ENCODE data around the gene NRG3. TPM values are rescaled to one million over a fixed set of nuclear protein-coding genes. Genes with fewer than 3 reads are reported as not detected.

Gene NRG3
- total RNA-seq, 2 donors from 2014 or later: not detected

GRCh38 chr10:82267960-82268359, 393.0 kb downstream of the NRG3 start:
- H3K4me3 Mint-ChIP-seq: no peak overlapping the region
- H3K27ac Mint-ChIP-seq: no peak overlapping the region
- DNase-seq: no peak
- no peaks in the 10 kb centered on the region for H3K9me3 ChIP-seq (ENCODE audit: control insufficient read depth, low read length, poor library complexity, severe bottlenecking)
- no peaks in the 10 kb centered on the region for H3K27me3 Mint-ChIP-seq
- H3K36me3 Mint-ChIP-seq (ENCODE audit: low read depth): no peaks in the 10 kb centered on the region
- no peaks in the 10 kb centered on the region for H3K4me1 Mint-ChIP-seq
- ATAC-seq: no peak

GRCh38 chr10:82277591-82277990, 402.6 kb downstream of the NRG3 start:
- H3K4me3 Mint-ChIP-seq: no peak overlapping the region
- H3K4me1 Mint-ChIP-seq: no peaks in the 10 kb centered on the region
- H3K9me3 ChIP-seq (ENCODE audit: control insufficient read depth, low read length, poor library complexity, severe bottlenecking): no peaks in the 10 kb centered on the region
- ATAC-seq (no peak), DNase-seq (no peak)
- H3K36me3 Mint-ChIP-seq (ENCODE audit: low read depth): no peaks in the 10 kb centered on the region
- no peaks in the 10 kb centered on the region for H3K27me3 Mint-ChIP-seq
- no peak overlapping the region for H3K27ac Mint-ChIP-seq

DNA sequence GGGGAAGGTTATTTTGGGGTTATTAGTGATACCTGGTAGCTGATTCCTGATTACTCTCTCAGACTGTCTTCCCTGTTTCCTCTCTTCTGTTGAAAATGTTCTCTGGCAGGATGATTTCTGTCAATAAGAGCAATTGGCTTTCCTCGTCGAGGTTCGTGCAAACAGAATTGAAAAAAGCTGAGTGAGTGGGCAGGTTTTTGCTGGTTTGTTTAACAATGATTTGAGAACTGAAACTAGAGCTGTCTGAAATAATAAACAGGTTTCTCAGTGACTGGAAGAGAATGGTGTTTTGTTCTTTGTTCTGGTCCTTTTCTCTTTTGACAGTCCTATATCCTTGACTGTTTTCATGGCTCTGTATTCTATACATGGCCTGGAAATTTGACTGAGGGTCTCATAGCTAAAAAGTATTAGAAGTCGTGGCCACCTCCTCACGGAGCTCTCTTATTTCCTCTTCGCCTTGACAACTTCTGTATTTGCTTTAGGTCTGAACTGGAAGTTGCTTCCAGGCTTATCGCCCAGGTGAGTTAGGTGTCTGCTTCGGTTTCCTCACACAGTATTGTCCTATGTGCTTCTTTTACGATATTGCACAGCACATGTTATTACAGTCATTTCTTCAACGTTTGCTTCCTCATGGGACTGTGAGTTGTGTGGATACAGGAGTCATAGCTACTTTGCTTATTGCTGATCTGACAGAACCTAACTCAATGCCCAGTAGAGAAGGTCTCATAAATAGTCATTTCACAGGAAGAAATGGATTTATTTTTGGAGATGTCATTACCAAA, 403.6 kb downstream of the NRG3 start:
- no peak for ATAC-seq
- H3K9me3 ChIP-seq (ENCODE audit: control insufficient read depth, low read length, poor library complexity, severe bottlenecking): peaks cover 4% of the 10 kb centered on the region
- H3K4me3 Mint-ChIP-seq: no peak overlapping the region
- DNase-seq: no peak
- no peaks in the 10 kb centered on the region for H3K4me1 Mint-ChIP-seq
- no peak overlapping the region for H3K27ac Mint-ChIP-seq
- no peaks in the 10 kb centered on the region for H3K36me3 Mint-ChIP-seq (ENCODE audit: low read depth)
- no peaks in the 10 kb centered on the region for H3K27me3 Mint-ChIP-seq

DNA sequence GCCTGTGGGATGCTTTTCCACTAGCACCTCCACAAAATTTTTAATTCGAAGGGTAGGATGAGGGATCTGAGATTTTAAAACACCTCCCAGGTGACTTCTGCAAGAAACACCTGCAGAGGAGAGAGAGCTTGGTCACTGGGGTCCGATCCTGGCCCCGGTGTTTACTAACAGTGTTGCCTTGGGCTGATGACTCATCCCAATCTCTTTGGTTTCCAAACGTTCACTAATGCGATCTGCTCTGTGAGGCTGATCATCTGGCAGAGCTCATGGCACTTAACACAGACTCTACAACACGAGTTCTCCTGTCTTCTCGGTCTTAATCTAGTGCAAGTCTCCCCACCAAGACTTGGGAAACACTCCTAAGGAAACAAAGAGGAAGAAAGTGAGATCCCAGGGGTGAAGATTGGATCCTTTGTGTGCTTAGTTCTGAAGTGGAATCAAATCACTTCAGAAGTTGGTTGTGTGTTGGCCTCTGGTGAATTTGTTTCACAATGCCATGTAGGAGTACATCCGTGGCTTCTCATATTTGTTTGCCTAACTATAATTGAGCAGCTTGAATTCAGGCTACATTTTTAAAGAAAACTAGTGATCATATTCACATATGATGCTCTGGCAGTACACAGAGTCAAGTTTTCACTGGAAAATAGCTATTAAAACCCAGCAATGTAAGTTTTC, 407.9 kb downstream of the NRG3 start:
- no peak overlapping the region for H3K4me3 Mint-ChIP-seq
- H3K27me3 Mint-ChIP-seq: no peaks in the 10 kb centered on the region
- DNase-seq: no peak
- H3K4me1 Mint-ChIP-seq: no peaks in the 10 kb centered on the region
- no peaks in the 10 kb centered on the region for H3K36me3 Mint-ChIP-seq (ENCODE audit: low read depth)
- no peak for ATAC-seq
- peaks cover 4% of the 10 kb centered on the region for H3K9me3 ChIP-seq (ENCODE audit: control insufficient read depth, low read length, poor library complexity, severe bottlenecking)
- H3K27ac Mint-ChIP-seq: no peak overlapping the region

DNA sequence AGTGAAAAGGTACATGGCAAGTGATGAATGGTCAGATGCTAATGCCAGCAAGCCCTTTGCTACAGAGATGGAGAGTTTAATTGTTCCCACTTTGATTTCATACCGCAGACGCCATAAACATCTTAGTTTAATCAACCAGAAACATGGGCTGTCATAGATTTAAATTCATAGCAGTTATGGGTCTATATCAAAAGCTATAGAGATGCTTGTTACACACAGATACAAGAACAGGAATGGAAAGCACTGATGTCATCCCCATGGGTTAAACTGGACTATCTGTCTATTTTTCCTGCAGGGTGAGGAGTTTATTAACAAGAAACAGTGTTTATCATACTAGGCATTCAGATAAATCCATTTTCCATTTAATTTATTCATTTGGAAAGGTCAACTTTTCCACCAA, 409.2 kb downstream of the NRG3 start:
- H3K9me3 ChIP-seq (ENCODE audit: control insufficient read depth, low read length, poor library complexity, severe bottlenecking): peaks cover 4% of the 10 kb centered on the region
- Mint-ChIP-seq H3K36me3 (ENCODE audit: low read depth) (no peaks in the 10 kb centered on the region), H3K27me3 (no peaks in the 10 kb centered on the region), H3K4me3 (no peak overlapping the region), H3K4me1 (no peaks in the 10 kb centered on the region), H3K27ac (no peak overlapping the region)
- ATAC-seq: no peak
- no peak for DNase-seq

DNA sequence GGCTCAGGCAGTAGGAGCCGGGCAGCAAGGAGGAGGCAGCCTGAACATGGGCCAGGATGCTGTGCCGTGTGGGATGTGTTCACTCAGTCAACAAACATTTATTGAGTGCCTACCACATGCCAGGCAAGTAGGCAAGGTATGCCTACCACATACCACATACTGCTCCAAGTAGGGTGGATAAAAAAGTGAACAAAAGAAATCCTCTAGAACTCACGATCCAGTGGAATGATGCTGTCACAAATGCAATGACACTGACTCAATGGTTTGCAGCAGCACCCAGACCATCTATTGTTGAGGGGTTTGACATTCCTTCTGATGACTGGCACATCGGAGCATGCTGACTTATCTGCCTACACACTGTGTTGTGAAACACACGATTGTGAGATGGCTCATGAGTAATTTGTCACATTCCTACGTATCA, 413.5 kb downstream of the NRG3 start:
- DNase-seq (no peak), ATAC-seq (no peak)
- Mint-ChIP-seq H3K27me3 (no peaks in the 10 kb centered on the region), H3K4me3 (no peak overlapping the region), H3K4me1 (no peaks in the 10 kb centered on the region), H3K36me3 (ENCODE audit: low read depth) (no peaks in the 10 kb centered on the region), H3K27ac (no peak overlapping the region)
- no peaks in the 10 kb centered on the region for H3K9me3 ChIP-seq (ENCODE audit: control insufficient read depth, low read length, poor library complexity, severe bottlenecking)

GRCh38 chr10:82289945-82290344, 415.0 kb downstream of the NRG3 start:
- Mint-ChIP-seq H3K36me3 (ENCODE audit: low read depth) (no peaks in the 10 kb centered on the region), H3K27me3 (no peaks in the 10 kb centered on the region), H3K27ac (no peak overlapping the region), H3K4me1 (no peaks in the 10 kb centered on the region), H3K4me3 (no peak overlapping the region)
- no peak for DNase-seq
- no peak for ATAC-seq
- no peaks in the 10 kb centered on the region for H3K9me3 ChIP-seq (ENCODE audit: control insufficient read depth, low read length, poor library complexity, severe bottlenecking)

DNA sequence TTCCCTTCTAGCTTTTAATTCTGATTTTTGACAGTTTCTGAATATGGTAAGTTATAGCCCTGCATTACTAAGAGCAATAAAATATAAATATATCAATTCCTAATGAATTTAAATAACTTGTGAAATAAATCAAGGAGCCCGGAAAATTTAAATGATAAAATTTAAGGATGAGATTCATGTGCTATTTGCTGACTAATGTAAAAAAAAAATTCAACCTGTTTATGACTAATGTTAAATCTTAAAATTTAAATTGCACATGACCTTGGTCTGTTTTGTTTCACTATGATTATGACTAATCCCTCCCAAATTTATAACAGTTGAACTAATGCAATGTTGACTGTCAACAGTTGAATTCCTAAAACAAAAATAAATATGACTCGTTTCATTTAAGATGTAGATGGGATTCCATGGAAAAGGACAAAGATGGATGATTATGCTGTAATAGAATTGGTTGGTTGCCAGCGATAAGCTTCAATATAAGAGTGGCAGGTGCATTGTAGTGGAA, 419.9 kb downstream of the NRG3 start:
- H3K4me3 Mint-ChIP-seq: no peak overlapping the region
- H3K27me3 Mint-ChIP-seq: no peaks in the 10 kb centered on the region
- DNase-seq (no peak), ATAC-seq (no peak)
- no peaks in the 10 kb centered on the region for H3K9me3 ChIP-seq (ENCODE audit: control insufficient read depth, low read length, poor library complexity, severe bottlenecking)
- H3K36me3 Mint-ChIP-seq (ENCODE audit: low read depth): no peaks in the 10 kb centered on the region
- no peaks in the 10 kb centered on the region for H3K4me1 Mint-ChIP-seq
- H3K27ac Mint-ChIP-seq: no peak overlapping the region

DNA sequence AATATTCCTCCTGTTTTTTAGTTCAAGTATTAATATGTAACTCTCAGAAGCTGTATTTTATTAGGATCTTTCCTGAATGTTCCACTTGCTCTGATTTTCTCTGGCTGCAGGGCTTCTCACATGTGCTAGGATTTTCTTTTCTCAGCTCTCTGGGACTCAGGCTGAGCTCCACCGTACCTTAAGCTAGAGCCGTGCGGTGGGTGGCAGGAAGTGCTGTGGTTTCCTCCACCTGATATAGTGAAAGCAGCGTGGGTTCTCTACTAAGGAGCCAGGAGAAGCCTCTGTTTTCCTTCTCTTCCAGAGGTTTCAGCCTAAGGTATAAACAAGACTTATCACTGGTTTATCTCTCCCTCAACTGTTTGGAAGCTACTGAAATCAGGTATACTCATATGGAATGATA, 433.6 kb downstream of the NRG3 start:
- Mint-ChIP-seq H3K36me3 (ENCODE audit: low read depth) (no peaks in the 10 kb centered on the region), H3K27ac (no peak overlapping the region), H3K4me3 (no peak overlapping the region), H3K4me1 (no peaks in the 10 kb centered on the region), H3K27me3 (no peaks in the 10 kb centered on the region)
- no peak for DNase-seq
- no peak for ATAC-seq
- H3K9me3 ChIP-seq (ENCODE audit: control insufficient read depth, low read length, poor library complexity, severe bottlenecking): no peaks in the 10 kb centered on the region

- no peak overlapping the region for H3K4me3 Mint-ChIP-seq
- H3K36me3 Mint-ChIP-seq (ENCODE audit: low read depth): no peaks in the 10 kb centered on the region
- H3K27me3 Mint-ChIP-seq: no peaks in the 10 kb centered on the region
- H3K27ac Mint-ChIP-seq: no peak overlapping the region
- no peaks in the 10 kb centered on the region for H3K4me1 Mint-ChIP-seq
- DNase-seq (no peak), ATAC-seq (no peak)
- H3K9me3 ChIP-seq (ENCODE audit: control insufficient read depth, low read length, poor library complexity, severe bottlenecking): no peaks in the 10 kb centered on the region
These were observed 435.8 kb downstream of the NRG3 start for GRCh38 chr10:82310839-82311238.

- H3K4me3 Mint-ChIP-seq: no peak overlapping the region
- no peak overlapping the region for H3K27ac Mint-ChIP-seq
- H3K4me1 Mint-ChIP-seq: no peaks in the 10 kb centered on the region
- no peaks in the 10 kb centered on the region for H3K36me3 Mint-ChIP-seq (ENCODE audit: low read depth)
- DNase-seq (no peak), ATAC-seq (no peak)
- H3K9me3 ChIP-seq (ENCODE audit: control insufficient read depth, low read length, poor library complexity, severe bottlenecking): no peaks in the 10 kb centered on the region
- no peaks in the 10 kb centered on the region for H3K27me3 Mint-ChIP-seq
These were observed 438.4 kb downstream of the NRG3 start for GRCh38 chr10:82313401-82313800.

DNA sequence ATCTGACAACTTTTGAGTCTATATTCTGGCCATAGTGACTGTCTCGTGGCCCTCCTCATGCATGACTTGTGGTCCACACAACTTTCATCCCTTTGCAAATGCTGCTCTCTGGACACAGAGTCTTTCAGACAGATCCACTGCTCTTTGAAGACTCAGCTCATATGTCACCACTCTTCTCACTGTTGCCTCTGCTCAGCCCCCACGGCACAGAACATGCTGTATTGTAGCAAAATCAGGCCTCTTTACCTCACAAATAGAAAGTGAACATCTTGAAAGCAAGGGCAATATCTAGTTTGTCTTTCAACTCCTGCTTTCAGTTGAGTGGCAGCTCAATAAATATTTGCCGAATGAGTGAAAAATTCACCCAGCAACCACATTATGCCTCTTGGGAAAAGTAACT, 443.5 kb downstream of the NRG3 start:
- H3K9me3 ChIP-seq (ENCODE audit: control insufficient read depth, low read length, poor library complexity, severe bottlenecking): no peaks in the 10 kb centered on the region
- DNase-seq: no peak
- no peak for ATAC-seq
- no peaks in the 10 kb centered on the region for H3K36me3 Mint-ChIP-seq (ENCODE audit: low read depth)
- no peaks in the 10 kb centered on the region for H3K4me1 Mint-ChIP-seq
- no peaks in the 10 kb centered on the region for H3K27me3 Mint-ChIP-seq
- H3K27ac Mint-ChIP-seq: no peak overlapping the region
- H3K4me3 Mint-ChIP-seq: no peak overlapping the region

DNA sequence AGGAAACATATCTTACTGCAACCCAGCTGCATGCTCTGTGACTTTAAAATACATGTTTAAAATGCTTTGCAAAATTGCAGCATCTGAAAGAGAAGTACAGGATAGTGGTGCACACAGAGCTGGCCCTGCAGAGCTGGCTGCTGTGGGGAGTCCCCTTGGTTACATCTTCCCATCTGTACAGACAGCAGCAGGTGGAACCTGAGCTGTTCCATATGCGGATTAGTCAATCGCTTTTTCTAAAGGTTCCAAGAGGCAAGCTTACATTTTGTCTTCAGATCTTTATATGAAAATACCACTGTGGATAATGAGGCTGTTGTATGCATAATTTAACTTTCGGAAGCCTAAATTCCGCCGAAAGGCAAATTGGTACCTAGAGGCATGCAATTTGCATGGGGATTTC, 444.1 kb downstream of the NRG3 start:
- no peaks in the 10 kb centered on the region for H3K36me3 Mint-ChIP-seq (ENCODE audit: low read depth)
- ATAC-seq: no peak
- no peaks in the 10 kb centered on the region for H3K27me3 Mint-ChIP-seq

GRCh38 chr10:82319562-82319961, 444.6 kb downstream of the NRG3 start:
- DNase-seq: no peak
- Mint-ChIP-seq H3K27me3 (no peaks in the 10 kb centered on the region), H3K4me1 (no peaks in the 10 kb centered on the region), H3K27ac (no peak overlapping the region), H3K4me3 (no peak overlapping the region), H3K36me3 (ENCODE audit: low read depth) (no peaks in the 10 kb centered on the region)
- no peaks in the 10 kb centered on the region for H3K9me3 ChIP-seq (ENCODE audit: control insufficient read depth, low read length, poor library complexity, severe bottlenecking)
- no peak for ATAC-seq

More for the DNA sequence above, 444.1 kb downstream of the NRG3 start:
- Mint-ChIP-seq H3K4me3 (no peak overlapping the region), H3K4me1 (no peaks in the 10 kb centered on the region), H3K27ac (no peak overlapping the region)
- DNase-seq: no peak
- H3K9me3 ChIP-seq (ENCODE audit: control insufficient read depth, low read length, poor library complexity, severe bottlenecking): no peaks in the 10 kb centered on the region

Data from T-helper 17 cell (primary cell).